ENCODE measurements around the gene DNAJC21. TPM values are rescaled to one million over a fixed set of nuclear protein-coding genes. Genes with fewer than 3 reads are reported as not detected.

DNAJC21 gene
- total RNA-seq, 1 donor from 2014 or later = 30.5 TPM

DNA sequence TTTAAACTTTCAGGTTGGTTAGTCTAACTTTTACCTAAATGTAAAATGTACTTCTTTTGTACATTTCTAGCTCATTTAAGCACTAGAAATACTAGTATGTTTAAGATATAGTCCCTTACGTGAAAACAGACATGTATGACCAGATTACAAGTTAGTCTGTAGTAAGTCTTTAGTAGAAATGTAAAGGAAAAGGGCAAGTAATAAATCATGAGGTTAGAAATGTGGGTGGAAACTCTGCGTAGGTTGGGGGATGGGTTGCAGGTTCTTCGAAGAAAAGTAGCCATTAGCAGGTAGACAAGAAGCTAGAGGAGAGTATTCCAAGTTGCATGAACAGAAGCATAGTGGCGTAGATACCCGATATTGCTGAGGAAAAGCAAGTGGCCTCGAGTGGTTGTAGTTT is 36.9 kb upstream of the DNAJC21 start:
- Histone ChIP-seq H3K4me1 (no peaks in the 10 kb centered on the region), H3K27me3 (no peaks in the 10 kb centered on the region), H3K9me3 (no peaks in the 10 kb centered on the region), H3K4me3 (no peak overlapping the region), H3K36me3 (no peaks in the 10 kb centered on the region), H3K27ac (no peak overlapping the region)
- TF ChIP-seq, protein P1, sequence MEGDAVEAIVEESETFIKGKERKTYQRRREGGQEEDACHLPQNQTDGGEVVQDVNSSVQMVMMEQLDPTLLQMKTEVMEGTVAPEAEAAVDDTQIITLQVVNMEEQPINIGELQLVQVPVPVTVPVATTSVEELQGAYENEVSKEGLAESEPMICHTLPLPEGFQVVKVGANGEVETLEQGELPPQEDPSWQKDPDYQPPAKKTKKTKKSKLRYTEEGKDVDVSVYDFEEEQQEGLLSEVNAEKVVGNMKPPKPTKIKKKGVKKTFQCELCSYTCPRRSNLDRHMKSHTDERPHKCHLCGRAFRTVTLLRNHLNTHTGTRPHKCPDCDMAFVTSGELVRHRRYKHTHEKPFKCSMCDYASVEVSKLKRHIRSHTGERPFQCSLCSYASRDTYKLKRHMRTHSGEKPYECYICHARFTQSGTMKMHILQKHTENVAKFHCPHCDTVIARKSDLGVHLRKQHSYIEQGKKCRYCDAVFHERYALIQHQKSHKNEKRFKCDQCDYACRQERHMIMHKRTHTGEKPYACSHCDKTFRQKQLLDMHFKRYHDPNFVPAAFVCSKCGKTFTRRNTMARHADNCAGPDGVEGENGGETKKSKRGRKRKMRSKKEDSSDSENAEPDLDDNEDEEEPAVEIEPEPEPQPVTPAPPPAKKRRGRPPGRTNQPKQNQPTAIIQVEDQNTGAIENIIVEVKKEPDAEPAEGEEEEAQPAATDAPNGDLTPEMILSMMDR (IDR thresholded peaks at IDR 0.05) = no peak
- DNase-seq (ENCODE audit: low spot score in 2 of 2) = no peak
- intact Hi-C loops (cut with DNase I) = no loop called here

DNA sequence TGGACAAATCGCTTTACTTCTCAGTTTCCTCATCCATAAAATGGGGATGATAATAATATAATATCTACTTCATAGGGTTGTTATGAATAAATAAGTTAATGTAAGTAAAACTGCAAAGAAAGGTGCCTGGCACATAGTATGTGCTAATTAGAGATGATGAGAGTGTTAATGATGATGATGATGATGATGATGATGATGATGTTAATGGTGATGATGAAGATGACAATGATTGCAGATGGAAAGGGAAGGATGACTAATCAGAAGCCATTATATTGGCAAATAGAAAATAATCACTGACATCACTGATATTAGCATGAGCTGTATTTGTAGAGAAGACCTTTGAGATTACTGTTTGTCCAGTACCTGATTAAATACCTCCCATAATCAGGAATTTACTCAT is 34.6 kb upstream of the DNAJC21 start:
- Histone ChIP-seq H3K36me3 (no peaks in the 10 kb centered on the region), H3K27ac (no peak overlapping the region), H3K27me3 (no peaks in the 10 kb centered on the region), H3K4me1 (no peaks in the 10 kb centered on the region), H3K9me3 (no peaks in the 10 kb centered on the region), H3K4me3 (no peak overlapping the region)
- TF ChIP-seq, protein P1 (IDR thresholded peaks at IDR 0.05) = no peak
- DNase-seq (ENCODE audit: low spot score in 2 of 2) = no peak
- intact Hi-C loops (cut with DNase I) = loop anchor here (5.0 kb wide), 1 partner anchor 237 kb away; the partner anchor contains the start of gene RAI14

DNA sequence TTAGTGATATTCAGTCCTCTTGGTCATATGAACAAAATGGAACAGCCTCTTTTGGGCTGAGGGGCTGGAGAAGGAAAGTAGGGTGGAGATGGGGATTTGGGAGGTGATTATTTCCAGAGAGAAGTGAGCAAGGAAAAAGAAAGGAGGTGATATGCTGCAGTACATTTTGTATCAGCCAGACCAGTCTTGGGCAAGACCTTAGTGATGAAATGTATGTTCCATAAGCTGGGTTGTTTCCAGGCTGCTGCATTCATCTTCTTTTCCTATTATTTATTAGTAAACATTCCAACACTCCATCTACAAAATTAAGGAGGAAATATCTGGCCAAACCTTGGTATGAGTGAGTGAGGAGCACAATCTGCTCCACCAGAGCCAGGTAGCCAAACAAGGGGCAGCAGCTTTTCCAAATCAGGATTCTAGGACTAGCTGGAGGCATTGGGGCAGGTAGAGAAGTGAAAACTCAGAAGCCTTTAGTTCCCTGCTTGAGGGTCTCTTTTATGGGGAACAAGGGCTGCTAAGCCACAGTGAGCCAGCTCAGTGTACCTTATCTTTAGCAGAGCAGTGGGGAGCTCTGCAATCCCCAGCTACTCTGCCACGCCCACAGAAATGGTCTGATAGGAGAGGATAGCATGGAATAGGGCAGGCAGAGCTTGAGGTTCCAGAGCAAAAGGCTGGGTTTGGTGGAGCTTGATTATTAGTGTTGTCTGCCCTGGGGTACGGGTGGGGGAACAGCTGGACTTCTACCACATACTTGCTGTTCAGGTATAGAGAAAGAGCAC is 33.5 kb upstream of the DNAJC21 start:
- Histone ChIP-seq H3K27me3 (no peaks in the 10 kb centered on the region), H3K4me3 (no peak overlapping the region), H3K27ac (no peak overlapping the region), H3K9me3 (no peaks in the 10 kb centered on the region), H3K4me1 (no peaks in the 10 kb centered on the region), H3K36me3 (no peaks in the 10 kb centered on the region)
- intact Hi-C loops (cut with DNase I) = loop anchor here (5.0 kb wide), 1 partner anchor 239 kb away; the partner anchor contains the start of gene RAI14
- DNase-seq (ENCODE audit: low spot score in 2 of 2) = no peak
- TF ChIP-seq, protein P1 (IDR thresholded peaks at IDR 0.05) = no peak

DNA sequence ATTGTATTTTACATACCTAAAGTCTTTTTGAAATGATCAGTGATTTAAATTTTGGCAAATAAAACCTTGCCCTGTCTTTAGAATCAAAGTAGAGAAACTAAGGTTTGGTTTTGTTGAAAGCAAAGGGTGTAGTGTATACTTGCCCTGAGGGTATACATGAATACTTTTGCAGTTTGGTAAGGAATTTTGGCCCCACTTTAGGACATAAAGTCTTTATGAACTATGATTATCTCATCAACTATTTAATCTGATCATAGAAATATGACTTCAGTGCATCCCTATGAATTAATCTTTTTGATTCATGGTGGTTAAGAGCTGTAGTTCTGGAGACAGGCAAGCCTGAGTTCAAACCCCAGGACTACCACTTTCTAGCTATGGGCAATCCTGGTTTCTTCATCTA is 31.7 kb upstream of the DNAJC21 start:
- intact Hi-C loops (cut with DNase I) = loop anchor here (1.0 to 5.0 kb wide), 4 partner anchors 240 to 423 kb away; partner anchors contain the start of gene RAI14
- Histone ChIP-seq H3K4me1 (no peaks in the 10 kb centered on the region), H3K9me3 (no peaks in the 10 kb centered on the region), H3K4me3 (no peak overlapping the region), H3K27me3 (no peaks in the 10 kb centered on the region), H3K36me3 (no peaks in the 10 kb centered on the region), H3K27ac (no peak overlapping the region)
- DNase-seq (ENCODE audit: low spot score in 2 of 2) = no peak
- TF ChIP-seq, protein P1 (IDR thresholded peaks at IDR 0.05) = no peak

DNA sequence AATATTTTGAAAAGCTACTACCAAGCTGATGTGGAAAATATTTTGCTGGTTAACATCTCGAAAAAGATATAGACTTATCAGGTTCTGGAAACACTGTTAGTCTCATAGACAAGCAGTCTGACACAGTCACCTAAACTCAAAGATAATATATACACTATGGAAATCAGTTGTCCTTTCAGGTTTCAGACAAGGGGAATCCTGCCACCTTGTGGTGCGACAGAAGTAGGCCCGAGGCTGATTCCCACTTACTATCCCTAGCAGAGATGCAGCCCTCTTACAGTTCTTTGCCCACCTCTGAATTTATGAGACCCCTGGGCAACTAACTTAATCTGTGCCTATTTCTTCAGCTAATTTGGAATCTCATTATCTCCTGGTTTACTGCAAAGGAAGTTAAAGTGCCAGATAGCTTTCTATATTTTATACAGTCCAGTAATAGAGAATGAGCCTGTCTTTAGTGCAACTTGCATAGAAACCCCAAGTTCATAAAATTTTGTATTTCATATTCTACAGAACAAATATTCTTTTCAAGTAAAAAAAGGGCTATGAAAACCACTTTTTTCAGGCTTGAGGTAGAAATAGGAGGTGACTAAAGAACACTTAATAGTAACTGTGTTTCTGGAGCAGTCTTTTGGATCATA is 31.0 kb upstream of the DNAJC21 start:
- Histone ChIP-seq H3K36me3 (no peaks in the 10 kb centered on the region), H3K4me1 (no peaks in the 10 kb centered on the region), H3K27me3 (no peaks in the 10 kb centered on the region), H3K4me3 (no peak overlapping the region), H3K27ac (no peak overlapping the region), H3K9me3 (no peaks in the 10 kb centered on the region)
- peak in 1 of 2 donors; percentile 73 for DNase-seq (ENCODE audit: low spot score in 2 of 2)
- TF ChIP-seq, protein P1 (IDR thresholded peaks at IDR 0.05) = peak; percentile 80 to 90 (median 85)
- intact Hi-C loops (cut with DNase I) = loop anchor here (1.0 to 5.0 kb wide), 4 partner anchors 241 to 424 kb away; partner anchors contain the start of gene RAI14

All from ascending aorta (tissue), 2 donors.